Activated CD4-positive, alpha-beta T cell treated with anti-CD3 and anti-CD28 coated beads for 36 hours (primary cell): ENCODE measurements around the gene ILKAP. TPM values are rescaled to one million over a fixed set of nuclear protein-coding genes. Genes with fewer than 3 reads are reported as not detected.

Source experiments
- ATAC-seq: fragments of 200-7000 bp; cut with Tn5 transposase; one replicate; pipeline ENCODE4 v1.10.0; 2021; ENCODE audit warnings: mild to moderate bottlenecking, moderate library complexity
- CTCF ChIA-PET: fragments of 350-600 bp; sonication (Branson Sonifier 250); formaldehyde crosslinking; loops from one replicate; lab custom pipeline; 2021; ENCODE audit warnings: antibody characterized with exemption; lab: Charles Lee
- POLR2A ChIA-PET: fragments of 350-600 bp; sonication (Branson Sonifier 250); formaldehyde crosslinking; loops from one replicate; lab custom pipeline; 2021; ENCODE audit warnings: antibody characterized with exemption, inconsistent platforms; lab: Charles Lee
- DNase-seq: peaks from one replicate; pipeline ENCODE4 v3.0.0-alpha.2; 2020
- H3K27ac Mint-ChIP-seq: one replicate; pipeline ENCODE4 v1.8.0; 2021; ENCODE audit warnings: mixed read lengths
- H3K27me3 Mint-ChIP-seq: one replicate; pipeline ENCODE4 v1.8.0; 2021; ENCODE audit warnings: mixed read lengths
- H3K36me3 Mint-ChIP-seq: one replicate; pipeline ENCODE4 v1.8.0; 2021; ENCODE audit warnings: low read depth, mixed read lengths
- H3K4me1 Mint-ChIP-seq: one replicate; pipeline ENCODE4 v1.8.0; 2021; ENCODE audit warnings: mixed read lengths
- H3K4me3 Mint-ChIP-seq: one replicate; pipeline ENCODE4 v1.8.0; 2021; ENCODE audit warnings: mild to moderate bottlenecking, moderate library complexity, mixed read lengths
- H3K9me3 Mint-ChIP-seq: one replicate; pipeline ENCODE4 v1.8.0; 2021; ENCODE audit warnings: low read depth, mixed read lengths
- intact Hi-C, 2 experiments: fragments of 100-400 bp; cut with DNase I in 1 of 2; cut with micrococcal nuclease in 1 of 2; formaldehyde crosslinking; loops; one replicate each; pipeline versions ENCODE4 v1.14.2 to v1.15.1; 2022 to 2024; cut with DNase I, micrococcal nuclease
- total RNA-seq, 2 experiments: library from RNA; stranded (reverse); gene quantifications; one replicate each; pipeline ENCODE4 v1.2.3, GENCODE V29; 2021

Gene ILKAP
- total RNA-seq, 2 experiments from 2014 or later: 39.2 to 44.3 TPM

DNA sequence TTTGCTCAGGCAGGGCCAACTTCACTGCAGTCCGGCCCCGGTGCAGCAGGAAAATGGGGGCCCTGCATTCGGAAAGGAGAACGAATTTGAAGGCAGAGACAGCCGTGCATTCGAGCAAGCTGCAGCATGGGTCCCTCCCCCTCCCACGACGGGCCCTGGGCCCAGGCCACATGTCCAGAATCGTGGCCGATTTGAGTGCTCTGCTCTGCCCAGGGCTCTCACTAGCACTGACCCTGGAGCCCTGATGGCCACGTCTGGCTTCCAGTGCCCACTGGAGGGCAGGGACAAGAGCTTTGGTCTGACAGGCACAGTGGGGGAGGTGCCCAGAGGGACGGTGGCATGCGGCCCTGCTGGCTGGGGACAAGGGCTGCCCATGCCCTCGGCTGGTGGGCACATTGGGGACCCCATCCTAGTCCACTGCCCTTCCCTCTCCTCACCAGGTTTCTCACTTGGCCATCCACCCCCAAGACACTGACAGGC lies 79.5 kb downstream of the ILKAP start:
- intact Hi-C loops: no loop called here
- Mint-ChIP-seq H3K36me3 (no peaks in the 10 kb centered on the region), H3K9me3 (no peaks in the 10 kb centered on the region), H3K27me3 (no peaks in the 10 kb centered on the region), H3K4me3 (no peak overlapping the region), H3K4me1 (no peaks in the 10 kb centered on the region), H3K27ac (no peak overlapping the region)
- ATAC-seq: no peak
- POLR2A ChIA-PET: no interaction called here
- no peak for DNase-seq
- CTCF ChIA-PET: no interaction called here

DNA sequence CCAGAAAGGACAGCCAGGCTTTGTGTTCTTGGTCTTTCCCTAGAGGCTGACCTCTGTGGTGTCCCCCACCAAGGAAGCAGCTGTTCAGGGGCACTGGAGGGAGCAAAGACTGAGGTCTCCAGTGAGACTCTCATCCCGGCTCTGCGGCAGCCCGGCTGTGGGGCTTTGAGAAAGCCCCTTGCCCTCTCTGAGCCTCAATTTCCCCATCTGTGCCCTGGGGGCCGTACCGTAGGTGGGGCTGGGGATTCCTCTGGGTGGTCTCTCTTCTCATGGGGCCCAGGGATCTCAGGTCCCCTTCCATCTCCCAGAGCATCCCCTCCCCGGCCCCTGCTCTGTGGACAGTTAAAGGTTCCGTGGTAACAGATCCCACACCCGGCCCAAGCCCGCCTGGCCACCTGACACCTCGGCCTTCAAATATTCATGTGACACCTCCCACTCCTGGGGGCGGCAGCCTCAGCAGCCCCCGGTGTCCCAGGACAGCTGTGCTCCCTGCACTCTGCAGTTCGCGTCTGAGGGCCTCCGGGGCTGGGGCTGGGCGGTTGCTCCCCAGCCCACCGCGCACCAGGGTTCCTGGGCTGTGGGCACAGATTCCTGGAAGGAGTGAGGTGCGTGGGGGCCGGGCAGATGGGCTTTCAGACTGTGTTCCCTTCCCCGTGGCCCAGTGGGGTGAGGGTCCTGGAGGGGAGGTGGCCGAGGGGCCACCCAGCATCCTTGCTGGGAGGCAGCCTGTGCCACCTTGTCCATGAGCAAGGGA lies 80.1 kb downstream of the ILKAP start:
- Mint-ChIP-seq H3K4me3 (no peak overlapping the region), H3K27ac (no peak overlapping the region), H3K4me1 (no peaks in the 10 kb centered on the region), H3K27me3 (peaks cover 2% of the 10 kb centered on the region), H3K9me3 (no peaks in the 10 kb centered on the region), H3K36me3 (no peaks in the 10 kb centered on the region)
- intact Hi-C loops: no loop called here
- DNase-seq: no peak
- ChIA-PET CTCF (interaction anchor here (0.7 kb wide), 1 partner anchor 95 kb away, joined by 3 read pairs; no protein-coding TSS in a partner anchor), POLR2A (no interaction called here)
- no peak for ATAC-seq

DNA sequence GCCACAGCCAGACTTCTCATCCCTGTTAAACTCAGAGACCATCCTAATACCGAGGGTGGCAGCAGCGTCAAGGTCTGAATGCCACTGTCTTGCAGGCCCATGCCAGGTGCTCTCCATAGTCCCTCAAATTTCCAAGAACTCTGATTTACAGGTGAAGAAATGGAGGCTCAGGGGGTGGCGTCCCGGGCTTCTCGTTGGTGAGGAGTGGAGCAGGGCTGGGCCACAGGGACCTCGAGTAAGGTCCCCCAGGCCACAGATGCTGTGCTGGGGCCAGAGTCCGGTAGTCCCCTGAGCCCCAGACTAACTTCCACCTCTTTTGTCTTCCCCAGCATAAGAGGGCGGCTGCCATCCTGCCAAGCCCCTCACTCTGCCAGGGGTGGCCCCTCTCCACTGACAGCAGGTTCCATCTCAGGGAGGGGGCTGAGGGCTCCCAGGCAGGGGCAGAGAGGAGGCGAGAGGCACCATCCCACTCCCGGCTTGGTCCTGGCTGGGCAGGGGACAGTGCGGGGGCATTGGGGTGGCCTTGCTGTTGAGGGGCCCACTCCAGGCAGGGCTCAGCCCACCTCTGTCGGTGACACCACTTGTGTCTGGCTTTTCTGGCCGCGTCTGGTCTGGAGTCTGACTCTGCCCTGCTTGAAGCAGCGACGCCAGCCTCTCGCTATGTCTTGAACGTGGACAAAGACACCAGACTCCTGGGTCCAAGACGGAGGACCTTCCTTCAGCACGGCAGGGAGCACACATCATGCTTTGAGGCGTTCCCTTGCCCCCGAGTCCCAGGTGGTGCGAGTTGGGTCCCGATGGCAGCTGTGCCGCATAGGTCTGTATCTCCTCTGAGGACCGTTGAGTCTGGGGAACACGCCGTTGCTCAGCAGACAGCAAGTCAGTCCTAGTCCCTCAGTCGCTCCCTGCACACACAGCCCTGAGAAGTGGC lies 80.9 kb downstream of the ILKAP start:
- Mint-ChIP-seq H3K4me1 (no peaks in the 10 kb centered on the region), H3K36me3 (no peaks in the 10 kb centered on the region), H3K27me3 (peaks cover 5% of the 10 kb centered on the region), H3K4me3 (no peak overlapping the region), H3K9me3 (no peaks in the 10 kb centered on the region), H3K27ac (no peak overlapping the region)
- POLR2A ChIA-PET: no interaction called here
- DNase-seq: no peak
- no peak for ATAC-seq
- CTCF ChIA-PET: interaction anchor here (0.7 kb wide), 1 partner anchor 94 kb away, joined by 3 read pairs; no protein-coding TSS in a partner anchor
- intact Hi-C loops: no loop called here

DNA sequence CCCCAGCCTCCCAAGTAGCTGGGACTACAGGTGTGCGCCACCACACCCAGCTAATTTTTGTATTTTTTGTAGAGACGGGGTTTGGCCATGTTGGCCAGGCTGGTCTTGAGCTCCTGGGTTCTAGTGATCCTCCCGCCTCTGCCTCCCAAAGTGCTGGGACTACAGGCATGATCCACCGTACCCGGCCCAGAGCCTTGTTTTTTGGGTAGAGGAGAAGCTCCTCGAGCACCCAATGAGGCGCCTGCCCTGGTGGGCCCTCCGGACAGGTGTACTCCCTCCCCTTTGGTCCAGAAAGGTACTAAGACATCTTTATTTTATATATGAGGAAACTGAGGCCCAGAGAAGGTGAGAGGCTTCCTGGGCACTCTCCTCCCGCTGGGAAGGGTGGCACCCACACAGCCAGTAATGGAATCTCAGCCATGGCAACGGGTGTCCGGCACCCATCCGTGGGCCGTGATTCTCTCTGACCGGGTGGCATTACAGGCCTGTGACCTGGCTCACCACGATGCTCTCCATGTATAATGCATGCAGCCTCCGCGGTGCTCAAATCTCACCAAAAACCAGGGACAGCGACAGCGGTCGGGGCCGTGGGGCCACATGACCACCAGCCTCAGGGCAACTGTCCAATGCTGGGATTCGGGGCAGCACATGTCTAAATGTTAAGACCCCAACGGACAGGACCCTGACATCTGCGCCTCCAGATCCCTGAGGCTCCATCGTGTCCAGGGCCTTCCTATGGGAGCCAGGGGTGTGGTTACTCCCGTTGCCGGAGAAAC lies 81.8 kb downstream of the ILKAP start:
- POLR2A ChIA-PET: no interaction called here
- H3K36me3 Mint-ChIP-seq: no peaks in the 10 kb centered on the region
- H3K9me3 Mint-ChIP-seq: no peaks in the 10 kb centered on the region

DNA sequence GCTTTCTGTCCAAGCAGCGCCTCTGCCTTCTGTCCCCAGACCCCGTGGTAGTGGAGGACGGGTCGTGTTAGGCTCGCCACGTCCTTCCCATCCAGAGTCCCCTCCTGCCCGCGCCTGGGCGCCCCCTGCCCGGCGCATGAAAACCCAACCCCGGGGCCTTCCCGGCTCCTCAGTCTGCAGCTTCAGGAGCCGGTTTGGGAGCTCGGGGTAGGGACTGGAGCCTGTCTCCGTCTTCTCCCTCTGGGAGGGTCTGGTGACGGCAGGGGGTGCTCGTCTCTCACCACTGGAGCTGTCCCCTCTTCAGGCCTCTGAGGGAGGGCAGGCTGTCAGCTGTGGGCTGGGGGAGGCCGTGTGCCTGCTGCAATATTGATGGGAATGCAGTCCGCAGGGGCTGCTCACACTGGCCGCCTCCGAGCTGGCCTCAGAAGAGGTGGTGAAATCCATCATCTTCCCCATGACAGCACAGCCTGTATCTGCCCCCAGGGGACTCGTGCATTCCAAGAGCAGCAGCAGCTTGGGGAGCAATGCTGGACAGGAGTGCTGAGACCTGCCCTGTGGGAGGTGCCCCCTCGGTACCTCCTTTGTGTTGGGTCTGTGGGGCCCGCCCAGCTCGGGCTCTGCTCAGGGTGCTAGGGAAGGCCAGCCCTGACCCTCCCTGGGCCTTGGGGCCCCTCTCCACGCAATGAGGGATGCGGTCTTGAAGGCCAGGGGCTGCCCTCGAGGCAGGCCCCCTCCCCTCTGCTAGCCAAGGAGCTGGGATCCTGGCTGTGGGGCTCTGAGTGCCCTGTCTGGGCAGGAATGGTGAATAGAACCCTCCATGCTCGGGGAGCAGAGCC lies 82.8 kb downstream of the ILKAP start:
- Mint-ChIP-seq H3K4me3 (no peak overlapping the region), H3K27me3 (peaks cover 6% of the 10 kb centered on the region), H3K36me3 (no peaks in the 10 kb centered on the region), H3K9me3 (no peaks in the 10 kb centered on the region), H3K4me1 (no peaks in the 10 kb centered on the region), H3K27ac (no peak overlapping the region)
- CTCF ChIA-PET: interaction anchor here (0.6 kb wide), 1 partner anchor 284 kb away, joined by 3 read pairs; no protein-coding TSS in a partner anchor
- POLR2A ChIA-PET: no interaction called here
- ATAC-seq: no peak
- no peak for DNase-seq
- intact Hi-C loops: no loop called here

More for the DNA sequence above, 81.8 kb downstream of the ILKAP start:
- no peak overlapping the region for H3K27ac Mint-ChIP-seq
- CTCF ChIA-PET: interaction anchor here (0.6 kb wide), 1 partner anchor 283 kb away, joined by 3 read pairs; no protein-coding TSS in a partner anchor
- no peak overlapping the region for H3K4me3 Mint-ChIP-seq
- no peaks in the 10 kb centered on the region for H3K4me1 Mint-ChIP-seq
- ATAC-seq (no peak), DNase-seq (no peak)
- H3K27me3 Mint-ChIP-seq: peaks cover 6% of the 10 kb centered on the region
- intact Hi-C loops: no loop called here

Other genes with a start within 250 kb of the ILKAP start
- 10 to 100 TPM; 59.2 to 75.5 TPM for gene UBE2F, start 236.7 kb downstream of the ILKAP start, total RNA-seq
- 10 to 100 TPM; 59.2 to 60.5 TPM for gene SCLY, start 142.7 kb downstream of the ILKAP start, total RNA-seq
- under 1 TPM; 0.16 to 0.21 TPM for gene ESPNL, start 103.4 kb downstream of the ILKAP start, total RNA-seq
- gene KLHL30, start 65.0 kb downstream of the ILKAP start, total RNA-seq: not detected
- under 1 TPM; 0.07 to 0.39 TPM for gene ERFE, start 44.7 kb downstream of the ILKAP start, total RNA-seq
- gene HES6, start 36.3 kb upstream of the ILKAP start, total RNA-seq: 1 to 10 TPM; 1.8 to 4.0 TPM
- 10 to 100 TPM; 12.2 to 13.5 TPM for gene PER2, start 84.9 kb upstream of the ILKAP start, total RNA-seq
- gene TRAF3IP1, start 116.8 kb upstream of the ILKAP start, total RNA-seq: 1 to 10 TPM; 8.5 to 9.8 TPM
- gene ASB1, start 223.2 kb upstream of the ILKAP start, total RNA-seq: 10 to 100 TPM; 31.7 to 33.4 TPM